OCI-LY1 (cell line): ENCODE measurements around the gene HSPBAP1.

Source experiments
- H2AFZ ChIP-seq: fragments of 200-600 bp; sonication (generic), shearing (Covaris generic); 2 replicates; pipeline ENCODE4 v1.6.0; 2014; ENCODE audit warnings: antibody characterized with exemption, mild to moderate bottlenecking, low read length
- H3F3A ChIP-seq: fragments of 200-600 bp; sonication (generic), shearing (Covaris generic); 2 replicates; pipeline ENCODE4 v1.6.0; 2014; ENCODE audit warnings: mild to moderate bottlenecking, antibody characterized with exemption, low read length, moderate library complexity; ENCODE audit not compliant: insufficient read depth
- H3K27ac ChIP-seq: fragments of 200-600 bp; sonication (generic); 2 replicates; pipeline ENCODE4 v1.5.1; 2014; ENCODE audit warnings: low read length, mixed run types, mild to moderate bottlenecking, low read depth; ENCODE audit not compliant: poor library complexity, severe bottlenecking
- H3K27me3 ChIP-seq: fragments of 200-600 bp; sonication (generic); 2 replicates; pipeline ENCODE4 v1.6.0; 2014; ENCODE audit warnings: antibody characterized with exemption, mild to moderate bottlenecking, low read length, moderate library complexity; ENCODE audit not compliant: insufficient read depth
- H3K36me3 ChIP-seq: fragments of 200-600 bp; sonication (generic); 2 replicates; pipeline ENCODE4 v1.6.1; 2014; ENCODE audit warnings: mild to moderate bottlenecking, antibody characterized with exemption, low read length, moderate library complexity, mixed read lengths; ENCODE audit not compliant: insufficient read depth
- H3K4me1 ChIP-seq: fragments of 200-600 bp; sonication (generic); 2 replicates; pipeline ENCODE4 v1.5.1; 2014; ENCODE audit warnings: mild to moderate bottlenecking, low read length, moderate library complexity; ENCODE audit not compliant: insufficient read depth, severe bottlenecking
- H3K4me2 ChIP-seq: fragments of 200-600 bp; sonication (generic), shearing (Covaris generic); 2 replicates; pipeline ENCODE4 v1.6.1; 2014; ENCODE audit warnings: low read length
- H3K4me3 ChIP-seq: fragments of 200-600 bp; sonication (generic); 2 replicates; pipeline ENCODE4 v1.5.1; 2014; ENCODE audit warnings: low read length, low read depth, mild to moderate bottlenecking, mixed read lengths; ENCODE audit not compliant: poor library complexity, severe bottlenecking
- H3K79me2 ChIP-seq: fragments of 200-600 bp; shearing (Covaris generic); 2 replicates; pipeline ENCODE4 v1.6.1; 2016; ENCODE audit warnings: mixed run types, low read length, mixed read lengths; ENCODE audit not compliant: insufficient read depth
- H3K9ac ChIP-seq: fragments of 200-600 bp; sonication (generic), shearing (Covaris generic); 2 replicates; pipeline ENCODE4 v1.6.1; 2014; ENCODE audit warnings: mild to moderate bottlenecking, low read length, mixed read lengths
- H3K9me2 ChIP-seq: fragments of 200-600 bp; sonication (generic), shearing (Covaris generic); 2 replicates; pipeline ENCODE4 v1.6.1; 2014; ENCODE audit warnings: low read depth, mild to moderate bottlenecking, low read length, mixed read lengths
- H3K9me3 ChIP-seq: fragments of 200-600 bp; shearing (Covaris generic); 2 replicates; pipeline ENCODE4 v1.6.1; 2014; ENCODE audit warnings: low read length, mixed read lengths
- H4K20me1 ChIP-seq: fragments of 200-600 bp; sonication (generic), shearing (Covaris generic); 2 replicates; pipeline ENCODE4 v1.6.0; 2016; ENCODE audit warnings: mild to moderate bottlenecking, low read length; ENCODE audit not compliant: insufficient read depth
- EZH2 ChIP-seq: fragments of 200-600 bp; sonication (generic), shearing (Covaris generic); IDR thresholded peaks from 2 replicates; pipeline ENCODE4 v1.8.0; 2017; ENCODE audit warnings: borderline replicate concordance, mixed run types, mild to moderate bottlenecking, antibody characterized with exemption, low read length, moderate library complexity, mixed read lengths
- TF ChIP-seq, protein P1 (sequence below): fragments of 200-600 bp; sonication (generic), shearing (Covaris generic); IDR thresholded peaks from 2 replicates; pipeline ENCODE4 v1.5.1; 2017; ENCODE audit warnings: mild to moderate bottlenecking, antibody characterized with exemption, low read length, moderate library complexity, mixed read lengths

The HSPBAP1 gene

DNA sequence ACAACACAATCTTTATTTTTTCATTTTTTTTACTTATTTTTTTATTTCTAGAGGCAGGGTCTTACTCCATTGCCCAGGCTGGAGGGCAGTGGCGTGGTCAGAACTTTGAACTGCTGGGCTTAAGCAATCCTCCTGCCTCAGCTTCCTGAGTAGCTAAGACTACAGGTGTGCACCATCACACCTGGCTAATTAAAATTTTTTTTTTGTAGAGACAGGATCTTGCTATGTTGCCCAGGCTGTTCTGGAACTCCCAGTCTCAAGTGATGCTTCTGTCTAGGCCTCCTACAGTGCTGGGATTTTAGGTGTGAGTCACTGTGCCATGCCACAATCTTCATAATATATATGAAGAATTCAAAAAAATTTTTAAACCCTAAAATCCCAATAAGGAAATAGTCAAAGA, 20.8 kb downstream of the HSPBAP1 start:
- 0 out of 2 replicates have a peak, but pooled peaks cover 4% of the 10 kb centered on the region for H3F3A ChIP-seq
- H3K9ac ChIP-seq = no peak overlapping the region
- TF ChIP-seq EZH2 = no peak
- TF ChIP-seq, protein P1, sequence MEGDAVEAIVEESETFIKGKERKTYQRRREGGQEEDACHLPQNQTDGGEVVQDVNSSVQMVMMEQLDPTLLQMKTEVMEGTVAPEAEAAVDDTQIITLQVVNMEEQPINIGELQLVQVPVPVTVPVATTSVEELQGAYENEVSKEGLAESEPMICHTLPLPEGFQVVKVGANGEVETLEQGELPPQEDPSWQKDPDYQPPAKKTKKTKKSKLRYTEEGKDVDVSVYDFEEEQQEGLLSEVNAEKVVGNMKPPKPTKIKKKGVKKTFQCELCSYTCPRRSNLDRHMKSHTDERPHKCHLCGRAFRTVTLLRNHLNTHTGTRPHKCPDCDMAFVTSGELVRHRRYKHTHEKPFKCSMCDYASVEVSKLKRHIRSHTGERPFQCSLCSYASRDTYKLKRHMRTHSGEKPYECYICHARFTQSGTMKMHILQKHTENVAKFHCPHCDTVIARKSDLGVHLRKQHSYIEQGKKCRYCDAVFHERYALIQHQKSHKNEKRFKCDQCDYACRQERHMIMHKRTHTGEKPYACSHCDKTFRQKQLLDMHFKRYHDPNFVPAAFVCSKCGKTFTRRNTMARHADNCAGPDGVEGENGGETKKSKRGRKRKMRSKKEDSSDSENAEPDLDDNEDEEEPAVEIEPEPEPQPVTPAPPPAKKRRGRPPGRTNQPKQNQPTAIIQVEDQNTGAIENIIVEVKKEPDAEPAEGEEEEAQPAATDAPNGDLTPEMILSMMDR = no peak
- H3K9me3 ChIP-seq = no peaks in the 10 kb centered on the region
- H3K4me1 ChIP-seq = no peaks in the 10 kb centered on the region
- peaks cover 9% of the 10 kb centered on the region for H3K36me3 ChIP-seq
- no peaks in the 10 kb centered on the region for H3K27me3 ChIP-seq
- H2AFZ ChIP-seq = no peak overlapping the region
- no peaks in the 10 kb centered on the region for H4K20me1 ChIP-seq
- H3K9me2 ChIP-seq = no peaks in the 10 kb centered on the region
- H3K79me2 ChIP-seq = no peaks in the 10 kb centered on the region
- no peak overlapping the region for H3K4me3 ChIP-seq
- no peak overlapping the region for H3K27ac ChIP-seq
- no peak overlapping the region for H3K4me2 ChIP-seq

DNA sequence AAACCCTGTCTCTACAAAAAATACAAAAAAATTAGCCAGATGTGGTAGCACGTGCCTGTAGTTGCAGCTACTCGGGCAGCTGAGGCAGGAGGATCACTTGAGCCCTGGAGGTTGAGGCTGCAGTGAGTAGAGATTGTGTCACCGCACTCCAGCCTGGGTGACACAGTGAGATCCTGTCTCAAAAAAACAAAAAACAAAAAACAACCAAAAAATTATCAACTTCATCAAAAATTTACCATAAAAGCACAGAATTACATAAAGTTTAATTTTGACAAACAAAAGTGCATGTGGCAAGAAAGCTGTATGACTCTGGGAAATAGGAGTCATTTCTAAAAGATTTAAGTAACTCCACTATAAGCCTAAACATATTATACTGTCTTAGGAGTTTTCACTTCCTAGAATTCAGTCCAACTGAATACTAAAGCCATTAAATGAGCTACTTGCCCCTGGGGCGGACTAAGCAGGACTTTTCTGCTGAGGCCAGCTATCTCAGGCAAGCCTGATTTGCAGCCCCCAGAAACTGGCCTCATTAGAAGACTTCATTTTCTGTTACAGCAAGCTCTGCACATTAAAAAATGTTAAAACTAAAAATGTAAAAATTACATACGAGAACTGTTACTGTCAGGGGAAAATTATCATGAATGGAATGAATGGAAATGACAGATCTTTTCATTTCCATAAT, 23.0 kb downstream of the HSPBAP1 start:
- H3K79me2 ChIP-seq = no peaks in the 10 kb centered on the region
- 0 out of 2 replicates have a peak, but pooled peaks cover 4% of the 10 kb centered on the region for H3F3A ChIP-seq
- no peak overlapping the region for H2AFZ ChIP-seq
- H3K9me2 ChIP-seq = no peaks in the 10 kb centered on the region
- peaks cover 12% of the 10 kb centered on the region for H3K36me3 ChIP-seq
- no peaks in the 10 kb centered on the region for H4K20me1 ChIP-seq
- no peak overlapping the region for H3K9ac ChIP-seq
- no peak overlapping the region for H3K4me3 ChIP-seq
- TF ChIP-seq, protein P1 = no peak
- no peak for TF ChIP-seq EZH2
- no peaks in the 10 kb centered on the region for H3K9me3 ChIP-seq
- no peaks in the 10 kb centered on the region for H3K4me1 ChIP-seq
- no peak overlapping the region for H3K4me2 ChIP-seq
- no peaks in the 10 kb centered on the region for H3K27me3 ChIP-seq
- H3K27ac ChIP-seq = no peak overlapping the region

DNA sequence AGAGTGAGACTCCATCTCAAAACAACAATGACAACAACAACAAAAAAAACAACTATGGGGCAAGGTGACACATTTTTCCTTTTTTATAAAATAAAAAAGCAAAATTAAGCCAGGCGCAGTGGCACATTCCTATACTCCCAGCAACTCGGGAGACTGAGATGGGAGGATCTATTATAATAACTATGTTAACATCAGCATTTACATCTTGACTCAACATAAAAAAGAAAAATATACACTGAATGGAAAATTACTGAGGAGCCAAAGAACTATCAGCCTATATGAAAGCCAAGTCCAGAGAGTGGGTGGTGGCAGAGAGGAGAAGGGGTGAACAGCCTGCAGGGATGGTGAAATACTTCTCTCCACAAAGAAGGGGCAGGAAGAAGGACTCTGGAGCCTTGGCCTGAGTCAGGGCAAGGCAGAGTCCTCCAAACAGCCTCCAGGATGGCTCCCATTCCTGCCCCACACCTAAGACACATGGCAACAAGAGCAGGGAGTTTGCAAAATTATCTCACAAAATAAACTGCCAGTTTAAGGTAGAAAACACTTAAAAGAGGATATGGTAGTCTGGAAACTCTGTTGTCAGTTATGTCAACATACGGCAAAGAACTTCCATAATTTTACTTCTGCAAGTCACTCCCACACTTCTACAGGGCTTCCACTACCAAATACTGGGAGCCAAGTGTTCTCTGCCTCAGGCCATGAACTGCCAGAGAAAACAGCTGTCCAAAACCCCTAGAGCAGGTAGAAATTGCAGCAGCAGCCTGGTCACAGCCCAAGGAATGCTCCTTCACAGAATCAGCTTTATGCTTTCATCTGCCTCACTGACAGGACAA, 25.9 kb downstream of the HSPBAP1 start:
- Histone ChIP-seq H3K36me3 (peaks cover 17% of the 10 kb centered on the region; the same call in 1 of the 2 replicates), H3K9me3 (no peaks in the 10 kb centered on the region), H3K9ac (no peak overlapping the region), H3K27ac (no peak overlapping the region), H3K4me1 (no peaks in the 10 kb centered on the region), H3K4me3 (no peak overlapping the region), H3K9me2 (no peaks in the 10 kb centered on the region), H3F3A (0 out of 2 replicates have a peak, but pooled peaks cover 4% of the 10 kb centered on the region), H3K27me3 (no peaks in the 10 kb centered on the region), H3K79me2 (no peaks in the 10 kb centered on the region), H2AFZ (no peak overlapping the region), H4K20me1 (no peaks in the 10 kb centered on the region), H3K4me2 (no peak overlapping the region)
- TF ChIP-seq EZH2 = no peak
- TF ChIP-seq, protein P1 = no peak
